Activated T-cell treated with anti-CD3 and anti-CD28 coated beads, Interleukin-2, amount 50 U/mL, for 48 hours (primary cell): ENCODE measurements around the gene SRBD1.

Source experiments
- DNase-seq, 2 experiments: peaks; one replicate each; pipeline ENCODE4 v3.0.0-alpha.2; 2020

SRBD1 gene

DNA sequence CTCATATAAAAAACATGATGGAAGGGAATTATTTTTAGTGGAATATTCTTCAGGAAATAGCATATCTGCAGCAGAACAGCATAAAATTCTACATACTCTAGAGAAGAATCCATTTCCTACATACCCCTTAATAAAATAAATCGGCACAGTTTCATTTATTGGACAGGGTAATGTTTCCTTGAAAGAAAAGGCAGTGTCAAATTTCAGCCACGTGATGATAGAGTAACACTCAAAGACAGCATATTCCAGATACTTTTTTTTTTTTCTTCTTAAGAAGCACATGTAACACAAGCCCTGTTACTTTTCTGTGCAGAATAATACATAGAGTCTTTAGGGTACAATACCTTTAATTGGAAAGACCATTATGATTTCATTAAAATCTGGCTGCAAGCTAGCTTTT lies 204.4 kb downstream of the SRBD1 start:
- no peak for DNase-seq

DNA sequence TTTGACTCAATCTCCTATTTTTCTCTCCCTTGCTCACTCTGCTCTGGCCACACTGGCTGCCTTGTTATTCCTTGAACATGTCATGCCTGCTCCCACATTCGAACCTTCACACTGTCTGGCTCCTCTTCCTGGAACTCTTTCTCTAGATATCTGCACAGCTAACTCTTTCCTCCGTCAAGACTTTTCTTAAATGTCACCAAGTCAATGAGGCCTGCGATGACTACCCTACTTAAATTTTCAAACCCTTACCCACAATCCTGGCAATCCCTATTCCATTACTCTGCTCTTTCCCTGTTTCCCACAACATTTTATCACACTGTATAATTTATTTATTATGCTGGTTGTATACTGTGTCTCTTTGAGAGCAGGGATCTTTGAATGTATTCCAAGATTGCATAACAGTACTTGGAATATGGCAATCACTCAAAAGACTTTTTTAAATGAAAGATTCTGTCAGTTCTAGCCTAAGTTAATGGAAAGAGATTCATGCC lies 206.2 kb downstream of the SRBD1 start:
- DNase-seq, result no peak

DNA sequence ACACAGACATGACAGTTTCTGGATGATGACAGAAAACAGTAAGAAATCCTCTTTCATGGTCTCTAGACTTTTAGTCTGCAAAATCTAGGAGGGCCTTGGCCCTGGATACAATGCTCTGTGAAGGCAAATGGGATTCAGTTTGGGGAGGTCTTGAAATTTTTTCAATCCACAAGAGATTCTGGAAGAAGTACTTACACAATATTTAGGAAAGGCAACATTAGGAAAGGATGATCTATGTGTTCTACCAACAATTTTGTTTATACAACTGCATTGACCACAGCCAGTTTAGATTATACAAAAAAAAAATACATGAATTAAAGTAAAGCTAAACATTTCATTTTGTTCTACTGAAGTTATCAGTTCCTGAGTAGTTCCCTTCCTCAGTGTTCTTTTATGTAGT lies 208.0 kb downstream of the SRBD1 start:
- no peak for DNase-seq

DNA sequence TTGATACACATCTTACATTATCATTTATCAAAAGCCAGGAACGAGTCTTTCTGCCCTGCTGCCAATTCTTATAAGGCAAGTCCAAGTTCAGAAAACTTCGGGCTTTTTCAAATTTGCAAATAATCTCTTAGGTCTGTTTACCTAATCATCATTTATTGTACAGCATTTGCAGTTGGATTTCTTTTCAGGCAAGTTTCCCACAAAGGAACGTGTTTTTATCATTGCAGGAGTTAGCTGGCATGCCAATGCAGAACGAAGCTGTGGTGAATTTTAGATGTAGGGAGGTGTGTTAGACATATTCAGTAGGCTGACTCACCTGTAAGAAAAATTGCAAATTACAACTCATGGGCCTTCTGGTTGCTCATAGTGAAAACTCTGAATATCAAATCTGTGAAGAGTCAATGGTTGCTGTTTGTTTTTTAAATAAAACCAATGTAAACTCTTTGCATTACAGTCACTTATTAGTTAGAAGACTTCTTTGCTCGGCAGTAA lies 209.6 kb downstream of the SRBD1 start:
- no peak for DNase-seq

DNA sequence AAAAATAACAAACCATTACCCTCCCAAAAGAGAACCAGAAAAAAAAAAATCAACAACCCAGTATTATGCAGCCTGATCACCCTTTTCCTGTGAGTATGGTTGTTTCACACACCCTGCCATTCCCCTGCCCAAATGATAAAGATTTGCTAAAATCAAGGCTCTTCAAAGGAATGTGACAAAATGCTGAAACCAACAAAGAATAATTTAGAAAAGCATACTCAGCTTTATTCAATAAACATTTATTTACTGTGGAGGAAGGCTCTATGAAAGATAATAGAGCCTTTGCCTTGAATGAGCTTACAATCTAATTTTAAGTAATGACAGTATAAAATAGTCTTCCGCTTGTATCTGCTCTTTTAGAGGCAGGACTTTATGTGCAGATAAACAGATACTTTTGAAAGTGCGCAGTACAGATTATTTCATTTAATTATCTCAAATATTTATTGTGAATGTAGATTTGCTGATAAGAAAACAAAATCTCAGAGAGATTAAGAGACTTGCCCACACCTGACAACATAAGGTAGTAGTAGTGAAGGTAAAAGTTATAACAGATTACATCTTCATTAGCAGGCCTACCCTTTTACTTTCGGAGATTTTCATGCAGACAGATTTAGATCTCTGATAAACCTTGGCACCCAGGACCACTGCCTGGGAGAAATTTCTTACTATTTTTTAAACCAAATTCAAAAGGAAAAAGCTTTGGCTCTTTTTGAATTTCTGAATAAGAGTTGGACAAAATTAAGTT lies 211.9 kb downstream of the SRBD1 start:
- no peak for DNase-seq

DNA sequence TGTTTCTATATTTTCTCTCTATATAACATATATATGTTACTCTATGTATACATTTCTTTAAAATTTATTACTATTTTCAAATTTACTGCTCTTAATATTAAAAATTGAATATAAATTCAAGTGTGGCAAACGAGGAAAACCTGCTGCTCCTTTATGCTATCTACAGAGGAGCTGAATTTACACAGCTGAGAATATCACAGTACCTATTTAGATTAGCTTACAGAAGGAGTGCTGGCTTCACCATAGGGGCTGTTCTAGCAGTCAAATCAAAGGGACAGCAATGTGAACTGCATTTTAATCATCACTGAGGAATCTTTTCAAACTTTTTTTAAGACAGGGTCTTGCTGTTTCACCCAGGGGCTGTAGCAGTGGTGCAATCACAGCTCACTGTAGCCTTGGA lies 213.8 kb downstream of the SRBD1 start:
- DNase-seq, result no peak

DNA sequence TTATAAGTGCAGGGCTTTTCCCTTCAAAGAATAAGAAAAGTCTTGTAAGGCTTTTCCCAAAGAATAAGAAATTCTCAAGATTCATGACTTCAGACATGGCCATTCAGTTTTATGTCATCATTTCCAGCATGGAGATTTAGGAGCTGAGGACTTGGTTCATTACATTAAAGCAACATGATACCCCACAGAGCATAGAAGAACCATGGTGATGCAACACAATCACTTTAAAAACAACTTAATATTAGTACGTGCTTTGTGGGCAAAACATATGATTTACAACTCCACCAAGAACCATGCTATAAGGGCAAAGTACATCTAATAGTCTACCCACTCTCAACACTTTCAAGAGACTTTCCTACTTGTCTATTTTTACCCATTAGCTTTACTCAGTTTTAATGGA lies 214.4 kb downstream of the SRBD1 start:
- DNase-seq, result no peak

DNA sequence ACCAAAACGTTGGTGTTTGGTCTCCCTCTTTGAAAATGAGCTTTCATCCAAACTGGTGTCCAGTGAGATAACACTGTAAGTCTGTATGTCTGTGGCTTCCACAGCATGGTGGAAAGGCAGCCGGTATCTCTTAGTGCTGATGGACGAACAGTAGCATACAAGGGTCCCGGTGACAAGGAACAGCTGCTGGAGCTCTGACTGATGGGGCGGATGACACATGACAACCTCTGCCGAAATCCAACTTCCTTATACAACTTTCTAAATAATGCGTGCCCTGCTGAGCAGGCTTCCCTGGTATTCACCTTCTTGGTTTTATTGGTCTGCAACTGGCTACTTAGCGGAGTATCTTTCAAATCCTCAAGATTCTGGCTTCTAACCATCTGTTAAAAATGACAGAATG lies 216.2 kb downstream of the SRBD1 start:
- no peak for DNase-seq

DNA sequence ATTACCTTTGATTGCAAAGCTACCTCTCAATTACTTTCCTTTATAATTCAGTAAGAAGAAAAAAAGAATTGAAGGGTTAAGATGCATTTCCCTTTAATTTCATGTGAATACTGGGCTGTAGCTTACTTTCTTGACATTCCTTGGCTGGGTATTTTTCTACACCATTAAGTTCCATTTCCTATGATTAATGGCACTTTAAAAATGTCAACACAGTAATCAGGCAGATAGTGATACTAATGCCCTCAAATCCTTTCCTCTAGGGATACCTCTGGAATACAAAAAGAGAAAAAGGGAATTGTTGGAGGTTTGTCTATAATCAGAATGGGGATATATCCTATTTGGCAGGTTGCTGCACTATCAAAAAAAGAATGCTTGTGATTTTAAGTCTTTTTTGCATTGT lies 216.9 kb downstream of the SRBD1 start:
- DNase-seq, result no peak

DNA sequence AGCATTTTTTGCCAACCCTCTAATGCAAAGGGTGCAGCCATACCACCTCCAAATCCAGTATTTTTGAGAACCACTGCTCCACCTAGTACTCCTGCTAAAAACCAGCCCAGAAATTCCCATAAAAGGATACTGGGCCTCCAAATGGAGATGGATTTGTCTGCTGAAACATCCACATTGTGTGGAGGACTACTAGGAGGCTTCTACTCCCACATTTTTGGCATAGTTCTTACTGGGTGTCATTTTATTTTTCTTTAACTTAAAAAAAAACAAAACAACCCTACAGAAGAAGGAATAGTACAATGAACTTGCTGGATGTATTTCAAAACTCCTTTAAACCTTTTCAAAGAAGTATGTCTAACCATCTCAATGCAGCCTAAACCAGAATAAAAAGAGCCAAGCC lies 219.2 kb downstream of the SRBD1 start:
- no peak for DNase-seq

DNA sequence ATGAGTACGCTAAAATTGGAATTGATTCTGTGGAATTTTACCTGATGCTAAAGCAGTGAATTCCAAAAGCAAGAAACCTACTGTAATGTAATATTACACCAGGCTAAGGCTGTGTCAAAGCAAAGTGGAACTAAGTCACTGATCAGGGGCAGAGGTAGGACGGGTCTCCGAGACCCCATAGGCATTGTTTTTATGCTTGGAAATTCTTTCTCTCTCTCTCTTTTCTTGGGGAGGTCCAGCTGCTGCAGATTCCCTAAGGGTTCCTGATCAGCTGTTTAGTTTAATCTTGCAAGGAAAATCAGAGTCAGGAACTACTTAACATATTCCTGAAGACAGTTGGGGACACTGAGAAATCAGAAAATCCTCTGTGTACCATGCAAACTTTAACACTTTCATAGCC lies 220.2 kb downstream of the SRBD1 start:
- DNase-seq, result no peak

DNA sequence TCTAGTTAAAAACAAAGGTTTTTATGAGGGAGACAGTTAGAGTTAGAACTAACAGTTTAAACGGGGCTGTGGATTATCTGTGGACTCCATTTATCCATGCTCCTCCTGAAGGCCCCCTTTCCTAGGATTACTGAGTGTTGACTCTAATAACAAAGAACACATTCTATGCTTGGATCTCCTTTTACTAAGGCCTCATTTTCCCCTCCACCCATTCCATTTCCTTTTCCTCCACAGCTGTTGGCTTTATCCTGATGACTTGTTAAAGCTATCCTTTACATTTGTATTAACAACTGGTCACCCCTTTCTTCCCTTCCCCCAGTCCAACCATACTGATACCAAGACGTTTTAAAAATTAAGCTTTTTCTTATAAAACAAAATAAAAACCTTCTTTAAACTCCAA lies 220.6 kb downstream of the SRBD1 start:
- DNase-seq, result no peak

DNA sequence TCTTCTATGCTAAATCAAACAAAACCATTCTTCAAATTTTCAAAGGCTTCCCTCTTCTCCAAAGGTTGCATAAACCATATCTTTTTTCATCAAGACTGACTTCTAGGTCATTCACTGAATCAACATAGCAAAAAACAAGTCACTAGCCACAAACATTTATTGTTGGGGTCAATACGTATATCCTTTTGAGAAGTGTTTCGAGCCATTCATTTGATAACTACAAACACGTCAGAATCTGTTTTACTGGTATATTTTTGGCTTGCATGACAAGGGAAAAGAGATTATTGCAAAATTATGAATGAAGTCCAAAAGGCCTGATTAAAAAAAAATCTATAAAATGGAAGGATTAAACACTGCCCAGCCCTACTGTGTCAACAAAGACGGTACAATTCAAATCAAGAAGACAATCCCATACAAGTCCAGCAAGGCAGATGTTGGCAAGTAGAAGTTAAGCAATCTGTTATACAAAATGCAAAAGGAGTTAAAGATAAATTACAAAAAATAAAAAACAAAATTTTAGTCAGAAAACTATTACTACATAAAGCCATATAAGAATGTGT lies 222.4 kb downstream of the SRBD1 start:
- DNase-seq, result no peak

DNA sequence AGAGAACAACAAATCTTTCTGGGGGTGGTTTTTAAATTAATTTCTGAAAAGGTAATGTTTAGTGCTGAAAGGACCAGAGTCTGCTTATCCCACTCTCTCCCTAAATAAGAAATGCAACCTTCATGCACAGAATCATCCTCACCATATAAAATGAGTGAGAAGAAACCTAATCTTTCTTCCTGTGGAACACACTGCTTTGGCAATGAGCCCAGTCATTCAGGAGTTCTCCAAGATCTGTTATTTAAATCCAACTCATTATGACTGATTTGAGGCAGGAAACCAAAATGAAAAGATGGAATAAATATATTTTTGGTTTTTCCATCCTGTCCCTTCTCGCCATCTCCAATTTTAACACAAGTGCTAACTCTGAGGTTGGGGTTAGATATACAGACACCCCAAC lies 228.3 kb downstream of the SRBD1 start:
- DNase-seq, result no peak

DNA sequence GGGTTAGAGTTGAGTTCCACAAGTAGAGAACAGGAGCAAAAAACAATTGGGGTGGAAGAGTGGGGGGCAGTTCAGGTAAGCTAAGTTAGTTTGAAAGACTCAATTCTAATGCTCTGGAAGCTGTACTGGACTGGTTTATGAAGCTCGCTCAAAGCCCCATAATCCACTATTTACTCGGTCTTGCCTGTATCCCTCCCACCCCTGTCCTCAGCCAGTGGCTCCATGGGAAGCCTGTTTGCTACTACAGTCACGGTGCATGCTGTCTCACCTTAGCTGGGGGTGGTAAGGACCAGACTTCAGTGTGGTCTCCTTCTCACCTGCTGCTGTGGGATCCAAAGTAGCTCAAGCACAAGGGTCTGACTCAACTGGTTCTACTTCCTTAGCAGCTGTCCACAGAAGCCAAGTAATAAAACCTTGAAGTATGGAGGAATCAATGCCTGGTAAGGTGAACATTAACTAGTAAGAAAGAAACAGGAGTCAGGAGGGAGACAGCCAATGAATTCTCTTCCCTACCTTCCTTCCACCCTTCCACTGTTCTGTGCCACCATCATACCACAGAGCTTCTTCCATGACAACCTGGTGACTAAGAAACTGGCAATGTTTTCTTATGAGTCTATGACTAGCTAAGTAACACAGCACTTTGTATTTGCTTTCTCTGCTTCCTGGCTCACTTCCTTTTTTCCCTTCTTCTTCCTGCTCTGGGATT lies 230.8 kb downstream of the SRBD1 start:
- DNase-seq, result no peak

DNA sequence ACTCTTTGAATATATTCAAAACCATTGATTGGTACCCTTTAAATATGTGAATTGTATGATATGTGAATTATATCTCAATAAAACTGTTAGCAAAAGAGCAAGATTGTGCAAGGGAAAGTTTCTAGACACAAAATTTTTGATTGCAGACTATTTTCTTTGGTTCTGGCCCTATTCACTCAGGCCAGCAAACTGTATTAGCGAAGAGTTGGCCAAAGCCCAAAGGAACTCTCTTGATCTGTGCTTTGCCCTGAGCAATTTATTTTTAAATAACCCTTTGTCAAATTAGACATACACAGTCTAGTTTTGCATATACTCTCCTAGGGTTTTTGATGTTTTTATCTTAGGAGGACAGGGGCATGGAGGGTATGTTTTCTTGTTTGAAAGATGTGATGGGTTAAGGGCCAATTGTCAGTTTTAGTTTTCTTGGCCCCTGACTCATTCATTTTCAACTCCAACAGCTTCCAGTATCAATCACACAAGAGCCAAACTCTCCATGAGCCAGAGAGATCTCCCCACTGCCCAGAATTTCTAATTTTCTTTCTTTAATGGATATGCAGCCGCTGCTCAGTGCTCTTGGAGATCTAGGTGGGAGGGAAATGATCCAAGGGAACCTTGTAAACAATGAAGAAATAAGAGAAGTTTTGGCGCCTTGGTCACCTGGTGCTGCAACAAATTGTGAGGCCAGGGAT lies 231.5 kb downstream of the SRBD1 start:
- DNase-seq, result no peak

DNA sequence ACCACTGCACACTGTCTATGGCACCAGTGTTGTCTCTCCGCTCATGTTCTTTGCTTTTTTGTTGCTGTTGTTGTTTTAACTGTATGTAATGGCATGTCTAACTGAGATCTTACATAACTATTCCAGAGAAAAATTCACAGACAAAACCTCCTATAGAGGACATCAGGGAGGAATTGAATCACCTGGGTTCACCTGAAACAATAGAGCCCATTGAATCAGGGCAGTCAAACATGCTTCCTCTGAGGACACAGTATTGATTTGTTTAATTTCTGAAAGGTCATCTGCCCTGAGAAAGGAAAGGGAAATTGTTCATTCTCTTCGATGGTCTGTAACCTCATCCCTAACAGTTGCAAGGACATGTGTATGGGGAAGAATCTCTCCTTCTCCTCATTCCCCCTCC lies 237.5 kb downstream of the SRBD1 start:
- no peak for DNase-seq

DNA sequence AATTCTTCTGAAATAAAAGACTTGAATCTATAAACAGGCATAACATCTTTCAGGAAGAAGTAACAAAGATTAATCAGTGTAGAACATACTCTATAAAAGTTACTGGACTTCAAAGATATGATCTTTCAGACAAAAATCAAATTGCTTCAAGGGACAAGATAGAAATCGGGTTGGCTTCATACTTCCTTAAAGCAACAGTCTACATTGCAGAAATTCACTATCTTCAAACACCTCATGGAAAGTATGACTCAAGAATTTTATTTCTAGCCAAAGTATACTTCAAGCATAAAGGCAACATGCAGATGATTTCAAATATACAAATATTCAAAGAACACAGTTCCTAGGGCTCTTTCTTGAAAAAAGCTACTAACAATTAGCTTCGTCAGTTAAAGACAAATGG lies 240.7 kb downstream of the SRBD1 start:
- DNase-seq, result no peak

DNA sequence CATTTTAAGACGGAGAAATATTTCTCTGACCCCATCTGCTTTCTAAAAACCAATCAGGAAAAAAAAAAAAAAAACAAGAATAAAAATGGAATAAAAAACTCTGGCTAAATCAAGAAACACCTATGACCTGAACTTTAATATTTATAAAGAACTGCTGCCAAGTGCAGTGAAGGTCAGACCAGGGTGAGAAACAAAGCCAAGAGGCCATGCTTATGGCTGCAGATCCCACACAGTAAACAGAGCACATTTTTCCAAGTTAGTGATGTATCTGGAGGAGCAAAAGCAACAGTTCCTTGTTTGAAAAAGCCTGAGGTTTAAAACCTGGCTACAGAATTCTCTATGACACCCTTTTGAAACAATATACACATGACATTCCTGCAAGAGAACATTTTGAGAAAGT lies 242.3 kb downstream of the SRBD1 start:
- DNase-seq, result no peak

DNA sequence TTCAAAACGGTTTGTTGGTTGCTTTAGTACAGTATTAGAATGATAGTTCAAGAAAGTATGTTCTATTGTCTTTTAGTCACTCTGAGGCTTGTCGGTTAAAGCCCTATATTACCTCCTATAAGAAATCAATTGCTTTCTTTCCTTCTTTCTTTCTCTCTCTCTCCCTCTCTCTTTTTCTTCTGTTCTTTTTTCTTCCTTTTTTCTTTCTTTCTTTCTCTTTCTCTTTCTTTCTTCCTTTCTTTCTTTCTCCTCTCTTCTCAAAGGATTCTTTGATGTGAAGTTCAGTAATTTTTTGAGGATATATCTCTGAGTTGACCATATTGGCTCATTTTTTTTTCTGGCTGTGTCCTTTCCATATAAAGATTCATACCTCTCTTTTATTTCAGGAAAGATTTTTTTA lies 249.4 kb downstream of the SRBD1 start:
- DNase-seq, result no peak

DNA sequence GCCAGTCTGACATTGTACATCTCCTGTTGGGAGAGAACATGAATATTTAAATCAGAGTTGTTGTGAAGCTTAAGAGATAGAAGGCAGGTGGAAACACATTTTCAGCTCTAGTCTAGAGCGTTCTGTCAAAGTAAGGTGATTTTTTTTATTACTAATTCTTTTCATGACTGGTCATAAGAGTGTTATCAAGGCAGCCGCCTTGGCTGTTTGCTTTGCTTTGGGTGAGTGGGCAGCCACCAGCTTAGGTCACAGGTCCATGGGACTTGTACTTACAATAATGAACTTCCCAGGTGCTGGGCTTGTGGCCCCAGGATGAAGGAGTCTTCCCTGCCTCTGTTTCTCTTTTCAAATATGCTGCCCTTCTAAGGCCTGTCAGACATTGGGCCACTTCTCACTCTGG lies 256.3 kb downstream of the SRBD1 start:
- DNase-seq, result no peak

DNA sequence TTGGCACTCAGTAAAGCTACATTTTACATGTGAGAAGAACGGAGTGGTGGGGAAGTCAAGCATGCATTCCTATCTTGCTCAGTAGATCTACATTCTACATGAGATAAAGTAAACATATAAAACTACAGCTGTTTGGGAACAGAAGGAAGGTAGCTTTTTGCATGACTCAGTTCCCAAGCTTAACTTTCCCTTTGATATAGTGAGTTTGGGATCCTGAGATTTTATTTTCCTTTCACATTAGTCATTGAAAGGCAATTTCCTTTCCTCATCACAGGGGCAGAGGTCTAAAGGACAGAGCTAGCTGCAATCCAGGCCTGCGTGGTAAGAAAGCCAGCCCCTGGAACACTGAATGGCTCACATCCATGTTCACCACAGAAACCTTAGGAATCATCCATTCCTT lies 257.2 kb downstream of the SRBD1 start:
- DNase-seq, result no peak

DNA sequence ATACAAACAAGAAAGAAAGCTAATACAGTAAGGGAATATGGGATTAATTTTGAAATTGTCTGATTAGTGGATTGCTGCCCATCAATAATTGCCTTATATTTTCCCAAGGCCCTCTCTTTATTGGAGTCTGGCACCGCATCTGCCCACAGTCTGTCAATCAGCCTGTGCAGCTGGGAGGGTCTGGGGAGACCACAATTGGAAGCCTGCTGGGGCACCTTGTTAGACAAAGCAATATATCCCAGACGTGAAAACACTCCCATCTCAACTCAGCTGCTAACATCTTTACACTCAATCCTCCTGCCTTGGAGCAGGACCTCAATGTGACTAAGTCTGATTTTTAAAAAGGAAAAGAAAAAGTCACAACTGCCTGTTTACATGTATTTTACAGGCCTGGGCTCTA lies 258.6 kb downstream of the SRBD1 start:
- DNase-seq, result no peak
